Retina (tissue), 1 donor: ENCODE measurements around the gene RAC3.

Experiments used
- DNase-seq: peaks from one replicate; pipeline ENCODE4 v3.0.0-alpha.2; 2016

Gene RAC3

GRCh38 chr17:81999976-82000802 is 31.3 kb upstream of the RAC3 start:
- DNase-seq = peak; percentile 2

DNA sequence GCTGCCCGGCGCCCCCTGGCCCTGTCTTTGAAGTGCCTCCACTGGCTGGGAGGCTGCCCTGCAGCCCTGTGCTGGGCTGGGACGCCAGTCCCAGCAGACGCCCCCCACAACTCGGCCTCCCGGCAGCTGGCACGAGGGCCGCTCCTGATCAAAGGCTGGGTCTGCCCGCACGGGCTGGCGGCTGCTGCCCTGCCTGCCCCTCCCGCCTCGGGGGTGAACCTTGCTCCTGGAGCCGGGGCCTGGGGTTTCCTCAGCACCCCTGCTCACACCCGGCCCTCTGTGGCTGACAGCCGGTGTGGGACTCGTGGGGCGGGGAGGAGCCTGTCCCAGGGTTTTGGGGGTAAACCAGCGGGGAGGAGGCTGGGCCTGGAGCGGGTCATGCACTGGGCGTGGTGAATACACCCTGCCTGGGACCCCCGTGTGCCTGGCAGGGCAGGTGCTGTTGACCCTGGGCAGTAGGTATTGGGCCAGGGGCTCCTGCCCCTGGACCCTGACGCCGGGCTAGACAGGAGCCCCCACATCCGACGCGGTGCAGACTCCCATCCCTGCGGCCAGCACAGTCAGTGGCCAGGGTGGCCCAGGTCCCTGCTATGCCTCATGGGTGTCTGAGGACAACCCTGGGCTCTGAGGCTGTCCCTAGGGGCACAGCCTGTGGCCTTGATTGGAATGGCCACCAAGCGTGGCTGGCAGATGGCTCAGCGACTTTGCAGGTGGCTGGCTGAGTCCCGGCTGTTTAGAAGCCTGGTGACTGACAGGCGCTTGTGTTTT is 30.5 kb upstream of the RAC3 start:
- DNase-seq = peak; percentile 53

GRCh38 chr17:82001571-82002056 is 29.9 kb upstream of the RAC3 start:
- no peak for DNase-seq

DNA sequence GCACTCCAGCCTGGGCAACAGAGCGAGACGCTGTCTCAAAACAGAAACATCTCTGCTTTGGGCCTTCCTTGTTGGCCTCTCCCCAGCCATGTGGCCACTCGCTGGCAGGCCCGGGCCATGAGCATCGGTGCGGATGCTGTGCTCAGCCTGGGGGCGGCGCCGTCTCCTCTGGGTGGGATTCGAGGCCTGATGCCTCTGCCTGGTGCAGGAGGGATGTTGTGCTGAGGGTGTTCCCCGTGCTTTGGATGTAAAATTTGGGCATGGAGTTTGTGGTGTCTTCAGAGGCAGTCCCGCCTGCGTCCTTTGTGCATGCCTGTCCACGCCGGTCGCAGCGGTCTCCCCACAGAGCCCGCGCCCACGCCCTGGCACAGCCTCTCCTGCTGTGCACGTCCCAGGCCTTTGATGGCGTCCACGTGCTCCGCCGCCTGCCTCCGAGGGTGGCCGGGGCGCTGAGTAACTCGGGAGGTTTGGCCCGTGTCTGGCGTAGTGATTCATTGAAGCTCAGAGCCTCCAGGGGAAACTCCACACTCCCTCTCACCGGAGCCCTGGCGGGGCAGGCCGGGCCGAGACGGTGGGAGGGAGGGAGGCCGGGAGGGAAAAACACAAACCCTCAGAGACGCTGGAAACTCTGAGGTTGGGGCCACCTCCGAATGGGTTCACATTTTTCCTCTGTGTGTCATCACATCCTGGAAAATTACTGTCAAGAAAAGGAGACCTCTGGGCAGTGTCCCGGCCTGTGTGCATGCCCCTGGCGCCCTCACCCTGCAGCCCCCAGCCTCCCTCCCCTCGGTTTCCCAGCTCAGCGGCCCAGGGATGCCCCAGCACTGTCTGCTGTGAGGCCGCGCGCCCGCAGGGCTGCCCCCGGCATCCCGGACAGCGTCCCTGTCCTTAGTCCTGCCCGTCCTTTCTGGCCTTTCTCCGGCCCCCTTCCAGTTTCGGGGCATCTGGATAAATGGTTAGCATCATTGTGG is 27.8 kb upstream of the RAC3 start:
- DNase-seq = peak; percentile 35

GRCh38 chr17:82004517-82005455 is 26.7 kb upstream of the RAC3 start:
- DNase-seq = peak; percentile 33

DNA sequence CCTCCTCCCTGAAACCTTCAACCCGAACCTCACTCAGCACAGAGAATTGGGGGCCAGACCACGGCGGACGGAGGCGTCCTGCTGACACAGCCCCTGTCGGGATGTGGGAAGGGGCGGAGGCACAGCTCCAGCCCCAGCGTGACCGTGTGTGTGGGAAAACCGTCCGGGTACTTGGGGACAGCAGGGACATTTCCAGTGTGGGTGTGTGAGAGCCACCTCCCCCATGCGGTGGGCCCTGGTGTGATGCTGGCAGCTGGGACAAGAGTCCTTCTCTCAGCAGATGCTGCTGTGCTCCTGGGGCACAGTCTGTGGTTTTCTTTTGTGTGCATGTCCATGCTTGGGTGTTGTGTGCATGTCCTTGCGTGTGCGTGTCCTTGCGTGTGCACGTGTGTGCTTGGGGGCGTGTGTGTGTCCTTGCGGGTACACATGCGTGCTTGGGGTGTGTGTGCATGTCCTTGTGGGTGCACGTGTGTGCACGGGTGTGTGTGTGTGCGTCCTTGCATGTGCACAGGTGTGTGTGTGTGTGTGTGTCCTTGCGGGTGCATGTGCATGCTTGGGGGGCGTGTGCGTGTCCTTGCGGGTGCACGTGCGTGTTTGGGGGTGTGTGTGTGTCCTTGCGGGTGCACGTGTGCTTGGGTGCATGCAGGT is 25.7 kb upstream of the RAC3 start:
- no peak for DNase-seq

DNA sequence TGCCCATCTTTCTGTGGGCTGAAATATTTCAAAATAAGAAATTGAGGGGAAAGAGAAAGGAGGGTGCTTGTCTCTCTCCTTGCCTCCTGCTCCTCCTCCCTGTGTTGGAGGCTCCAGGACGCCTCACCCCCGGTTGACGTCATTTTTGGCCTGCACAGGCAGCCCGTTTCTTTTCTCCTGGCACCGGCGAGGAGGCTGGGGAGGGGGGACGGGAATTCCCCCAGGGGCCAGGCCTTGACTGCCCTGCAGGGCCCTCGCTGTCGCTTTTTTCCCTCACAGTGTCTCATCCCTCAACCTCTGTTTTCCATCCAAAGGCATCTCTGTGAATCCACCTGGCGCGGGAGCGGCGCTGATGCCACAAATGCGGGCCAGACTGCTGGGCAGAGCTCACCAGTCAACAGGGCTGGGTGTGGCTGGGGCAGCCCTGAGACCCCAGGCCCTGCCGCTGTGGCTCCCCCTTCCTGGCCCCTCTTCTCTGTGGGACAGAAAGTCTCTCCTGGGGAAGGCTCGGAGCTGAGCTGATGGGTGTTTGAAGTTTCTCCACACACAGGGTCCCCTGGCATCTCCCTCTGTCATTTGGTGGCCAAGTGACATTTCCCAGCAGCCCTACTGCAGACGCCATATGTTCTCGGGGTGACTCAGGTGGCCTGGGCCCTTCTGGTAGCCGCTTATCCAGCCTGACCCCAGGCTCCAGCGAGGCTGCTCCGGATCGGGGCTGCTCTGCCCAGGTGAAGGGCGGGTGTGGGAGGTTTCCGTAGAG is 24.8 kb upstream of the RAC3 start:
- no peak for DNase-seq

DNA sequence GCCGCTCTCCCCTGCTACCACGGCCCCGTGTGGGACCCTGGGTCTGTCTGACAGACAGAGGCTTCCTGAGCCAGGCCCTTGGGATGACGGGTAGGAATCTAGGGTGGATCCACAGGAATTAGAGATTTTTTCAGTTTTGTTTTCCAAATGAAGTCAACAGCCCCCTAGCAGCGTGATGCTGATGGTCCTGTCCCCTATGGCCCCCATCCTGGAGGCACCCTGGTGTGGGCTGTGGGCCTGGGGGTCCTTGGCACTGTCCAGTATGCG is 24.3 kb upstream of the RAC3 start:
- DNase-seq = no peak

DNA sequence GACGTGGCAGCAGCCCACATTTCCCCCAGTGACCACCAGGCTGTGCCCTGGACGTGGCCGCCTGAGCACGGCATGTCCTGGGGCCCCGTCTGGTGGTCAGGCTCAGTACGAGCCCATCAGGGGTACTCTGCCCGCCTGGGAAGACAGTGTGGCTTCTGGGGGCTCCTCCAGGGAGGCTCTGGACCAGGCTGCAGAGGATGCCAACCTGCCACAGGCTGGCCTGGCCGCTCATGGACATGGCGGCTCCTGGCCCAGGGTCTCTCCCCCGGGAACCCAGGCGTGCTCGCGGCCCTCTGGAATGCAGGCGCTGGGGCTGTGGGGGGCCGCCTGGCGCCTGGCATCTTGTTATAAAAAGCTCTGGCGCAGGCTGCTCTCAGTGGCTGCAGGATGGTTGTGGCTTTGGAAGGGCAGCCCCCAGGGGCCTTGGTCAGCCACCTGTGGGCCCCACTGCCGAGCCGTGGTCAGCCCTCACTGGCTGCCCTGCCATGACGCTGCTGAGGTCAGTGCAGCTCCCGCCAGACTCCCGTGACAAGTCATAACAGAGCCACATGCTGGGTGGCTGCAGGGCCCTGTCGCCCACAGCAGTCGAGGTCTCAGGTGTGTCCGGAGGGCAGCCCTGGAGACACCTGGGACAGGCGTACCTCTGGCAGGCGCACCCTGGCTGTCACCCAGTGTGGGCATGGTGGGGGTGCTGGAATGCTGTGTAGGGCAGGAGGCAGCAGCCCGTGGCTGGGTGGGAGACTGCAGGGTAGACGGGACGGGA is 23.8 kb upstream of the RAC3 start:
- peak; percentile 68 for DNase-seq

DNA sequence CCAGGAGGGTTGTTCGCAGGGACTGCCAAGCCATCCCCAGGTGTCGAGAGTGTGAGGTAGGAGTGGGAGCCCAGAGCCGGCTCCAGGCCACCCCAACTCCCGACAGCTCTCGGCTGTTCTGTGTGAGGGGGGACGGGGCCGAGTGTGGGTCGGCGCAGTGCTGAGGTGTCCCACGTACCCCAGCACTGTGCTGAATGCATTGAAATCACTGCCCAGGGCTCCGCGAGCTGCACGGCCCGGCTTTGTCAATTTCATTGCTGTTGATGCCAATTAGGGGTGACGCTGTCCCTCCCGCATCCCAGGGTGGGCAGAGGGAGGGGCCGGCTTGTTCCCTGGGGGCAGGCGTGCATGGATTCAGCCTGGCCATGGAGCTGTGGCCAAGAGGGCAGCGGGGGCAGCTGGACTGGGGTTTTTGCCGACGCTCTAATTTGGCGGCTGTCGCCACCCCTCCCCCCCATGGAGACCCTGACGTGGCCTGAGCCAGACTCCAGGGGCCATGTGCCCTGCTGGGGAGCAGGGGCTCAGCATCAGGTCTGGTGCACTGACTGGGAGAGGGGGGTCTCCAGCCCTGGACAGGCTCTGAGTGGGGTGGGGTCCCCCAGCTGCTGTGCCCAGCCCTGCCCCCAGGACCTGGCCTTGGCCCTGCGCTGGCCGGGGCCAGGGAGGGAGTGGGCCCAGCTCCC is 23.1 kb upstream of the RAC3 start:
- peak; percentile 64 for DNase-seq

- DNase-seq = no peak
Measured at GRCh38 chr17:82008941-82009405, 22.5 kb upstream of the RAC3 start.

GRCh38 chr17:82009413-82009812 is 22.1 kb upstream of the RAC3 start:
- DNase-seq = no peak

- DNase-seq = no peak
Measured at GRCh38 chr17:82010575-82011525, 20.6 kb upstream of the RAC3 start.

- no peak for DNase-seq
Measured at GRCh38 chr17:82011617-82012187, 19.8 kb upstream of the RAC3 start.

DNA sequence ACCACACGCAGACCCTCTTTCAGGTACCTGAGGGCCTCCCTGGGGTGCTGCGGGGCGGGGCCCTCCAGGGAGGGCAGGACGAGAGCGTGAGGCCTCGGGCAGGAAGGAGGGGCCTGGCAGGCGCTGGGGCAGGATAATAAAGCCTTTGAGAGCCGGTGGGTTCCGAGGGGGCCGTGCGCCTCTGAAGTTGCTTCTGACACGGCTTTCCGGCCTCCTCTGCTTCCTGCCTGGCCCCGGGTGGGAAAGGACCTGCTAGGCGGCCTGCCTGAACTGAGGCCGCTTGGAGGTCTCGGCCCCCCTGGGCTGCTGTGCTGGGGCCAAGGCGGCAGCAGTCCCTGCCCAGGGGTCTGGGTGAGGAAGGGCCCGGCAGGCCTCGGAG is 19.2 kb upstream of the RAC3 start:
- DNase-seq = no peak

- peak; percentile 63 for DNase-seq
Measured at GRCh38 chr17:82012640-82013295, 18.7 kb upstream of the RAC3 start.

- DNase-seq = no peak
Measured at GRCh38 chr17:82013341-82013740, 18.1 kb upstream of the RAC3 start.
